22Rv1 (cell line): ENCODE results near the gene B4GALNT3.
"Not testable (repeated sequence)": the region's sequence is repeated elsewhere in the genome, so short reads cannot be mapped to it uniquely, and the experiment has no call there.

ENCODE experiments used
- H3K27ac ChIP-seq: fragments of 450-650 bp; 2 replicates; pipeline ENCODE4 v1.5.1; 2017
- CTCF ChIP-seq: fragments of 450-650 bp; IDR thresholded peaks from 2 replicates; pipeline ENCODE4 v1.5.1; 2017; ENCODE audit warnings: mild to moderate bottlenecking
- ZFX ChIP-seq: fragments of 450-650 bp; IDR thresholded peaks from 2 replicates; pipeline ENCODE4 v1.6.1; 2017; ENCODE audit warnings: antibody characterized with exemption, borderline replicate concordance

The B4GALNT3 gene

GRCh38 chr12:459430-460258, at the start of gene B4GALNT3:
B4GALNT3 (plus strand) TSS chr12:459939; CDS start chr12:460377, 438 bp downstream.
- H3K27ac ChIP-seq: peak within 1 kb of the TSS; percentile 59
- TF ChIP-seq ZFX: no peak
- no peak for TF ChIP-seq CTCF

GRCh38 chr12:414859-415258, 44.9 kb upstream of the B4GALNT3 start:
- no peak overlapping the region for H3K27ac ChIP-seq
- TF ChIP-seq ZFX (no peak), CTCF (no peak)

- TF ChIP-seq CTCF (no peak), ZFX (no peak)
- no peak overlapping the region for H3K27ac ChIP-seq
Observed at GRCh38 chr12:418432-418831, 41.3 kb upstream of the B4GALNT3 start.

- TF ChIP-seq CTCF (no peak), ZFX (no peak)
- no peak overlapping the region for H3K27ac ChIP-seq
Observed at GRCh38 chr12:422526-422925, 37.2 kb upstream of the B4GALNT3 start.

GRCh38 chr12:435737-436136, 24.0 kb upstream of the B4GALNT3 start:
- not testable (repeated sequence) for H3K27ac ChIP-seq

- no peak for TF ChIP-seq ZFX
- peak; percentile 97 for TF ChIP-seq CTCF
- no peak overlapping the region for H3K27ac ChIP-seq
Observed at GRCh38 chr12:442235-442884, 17.4 kb upstream of the B4GALNT3 start.

- TF ChIP-seq CTCF (no peak), ZFX (no peak)
- H3K27ac ChIP-seq: no peak overlapping the region
Observed at GRCh38 chr12:447141-447540, 12.6 kb upstream of the B4GALNT3 start.
